ENCODE measurements around the gene SNX10. TPM values are rescaled to one million over a fixed set of nuclear protein-coding genes. Genes with fewer than 3 reads are reported as not detected.

The SNX10 gene
- total and polyA plus RNA-seq, 2 of the 4 experiments (the other 2 are of a cell fraction), result not detected

GRCh38 chr7:26292768-26293560 is 1.3 kb downstream of the SNX10 start:
- no peak overlapping the region for H3K4ac ChIP-seq (ENCODE audit: low read depth, low read length)
- POLR2A ChIA-PET (ENCODE audit: unreplicated experiment), result no interaction called here
- H2AK9ac ChIP-seq (replicated peaks; ENCODE audit: low read depth, low read length, poor library complexity), result no peak overlapping the region
- WGBS, 2 experiments (ENCODE audit: extremely low coverage in 2 of 2, insufficient read length in 1 of 2), result no CpG with 5 or more reads among the region's 11 CpGs
- no peak for ATAC-seq (ENCODE audit: low read depth)
- no peak overlapping the region for H3K27ac ChIP-seq (ENCODE audit: insufficient read depth, low read length)
- no peak overlapping the region for H2BK20ac ChIP-seq (ENCODE audit: low read depth, low read length)
- in situ Hi-C loops (cut with MboI; ENCODE audit: low sequenced_read_pairs), result no loop called here
- no peak overlapping the region for H2BK5ac ChIP-seq (ENCODE audit: low read depth, low read length, poor library complexity, severe bottlenecking)
- no peak overlapping the region for H3K14ac ChIP-seq (replicated peaks; ENCODE audit: low read depth, low read length)
- no peaks in the 10 kb centered on the region for H3K9me1 ChIP-seq (ENCODE audit: insufficient read depth, low read length)
- no peak overlapping the region for H3K23ac ChIP-seq (ENCODE audit: low read depth, low read length)
- intact Hi-C loops (cut with micrococcal nuclease), result no loop called here
- no peaks in the 10 kb centered on the region for H3K4me1 ChIP-seq (ENCODE audit: control insufficient read depth, insufficient read depth, low read length)
- no peak overlapping the region for H4K91ac ChIP-seq (ENCODE audit: insufficient read depth, low read depth, low read length)
- H3K4me2 ChIP-seq (ENCODE audit: low read depth, low read length), result no peak overlapping the region
- no peaks in the 10 kb centered on the region for H3K79me1 ChIP-seq (ENCODE audit: low read depth in 1 of 2, low read length in 2 of 2)
- H4K20me1 ChIP-seq (ENCODE audit: insufficient read depth, low read length), result no peaks in the 10 kb centered on the region
- H4K5ac ChIP-seq (ENCODE audit: low read depth, low read length), result no peak overlapping the region
- no peak overlapping the region for H4K8ac ChIP-seq (ENCODE audit: low read depth in 2 of 2, low read length in 2 of 2)
- H3K36me3 ChIP-seq (ENCODE audit: control insufficient read depth, insufficient read depth, low read length), result no peaks in the 10 kb centered on the region
- no peak overlapping the region for H3K18ac ChIP-seq (ENCODE audit: low read depth, low read length)
- CTCF ChIA-PET, result no interaction called here
- BruUV-seq (replicated peaks), result no TSS peak
- H3K9me3 ChIP-seq (ENCODE audit: control insufficient read depth, insufficient read depth, low read length), result 0 out of 2 replicates have a peak, but pooled peaks cover 1% of the 10 kb centered on the region
- no peak overlapping the region for H2AK5ac ChIP-seq (ENCODE audit: low read depth, low read length)
- H3K56ac ChIP-seq (ENCODE audit: extremely low read depth, insufficient read depth, low read length), result no peak overlapping the region
- no peak for DNase-seq
- no peak overlapping the region for H3K4me3 ChIP-seq (ENCODE audit: insufficient read depth, low read depth, low read length)
- peaks cover 13% of the 10 kb centered on the region for H3K27me3 ChIP-seq (ENCODE audit: control insufficient read depth, insufficient read depth, low read length)
- H2BK120ac ChIP-seq (ENCODE audit: low read depth, low read length), result no peak overlapping the region
- no peak for TF ChIP-seq POLR2A (IDR thresholded peaks at IDR 0.05; ENCODE audit: low read depth, low read length)
- no peak for TF ChIP-seq MAZ (IDR thresholded peaks at IDR 0.05; ENCODE audit: borderline replicate concordance, low read depth, low read length)
- TF ChIP-seq MAFK (IDR thresholded peaks at IDR 0.05; ENCODE audit: low read depth, low read length), result no peak
- no peak for TF ChIP-seq BHLHE40 (IDR thresholded peaks at IDR 0.05; ENCODE audit: low read depth, low read length)
- no peak for TF ChIP-seq FOS (IDR thresholded peaks at IDR 0.05; ENCODE audit: low read depth, low read length)
- TF ChIP-seq MXI1 (IDR thresholded peaks at IDR 0.05; ENCODE audit: borderline replicate concordance, low read depth, low read length), result no peak
- no peak for TF ChIP-seq NFE2L2 (IDR thresholded peaks at IDR 0.05; ENCODE audit: low read depth, low read length)
- H2AFZ ChIP-seq (replicated peaks; ENCODE audit: low read length, poor library complexity), result no peak overlapping the region
- no peak overlapping the region for H2BK15ac ChIP-seq (ENCODE audit: low read depth, low read length)
- H3K9ac ChIP-seq (ENCODE audit: low read depth, low read length), result no peak overlapping the region
- dilution Hi-C loops (cut with HindIII; ENCODE audit: low sequenced_read_pairs, unreplicated experiment), result no loop called here

All from IMR-90 (cell line).